ENCODE data around the gene TRIM72.

- TF ChIP-seq CTCF (conservative IDR thresholded peaks at IDR 0.05; ENCODE audit: low read depth, low read length) = no peak
- no peak for TF ChIP-seq EZH2 (IDR thresholded peaks at IDR 0.05; ENCODE audit: low read length, unreplicated experiment)
Measured at GRCh38 chr16:31267332-31268032, 53.6 kb downstream of the TRIM72 start.

Data from PC-3 (cell line).